ENCODE measurements around the gene CEP290.
"Not testable (repeated sequence)": the region's sequence is repeated elsewhere in the genome, so short reads cannot be mapped to it uniquely, and the experiment has no call there.

Gene CEP290

DNA sequence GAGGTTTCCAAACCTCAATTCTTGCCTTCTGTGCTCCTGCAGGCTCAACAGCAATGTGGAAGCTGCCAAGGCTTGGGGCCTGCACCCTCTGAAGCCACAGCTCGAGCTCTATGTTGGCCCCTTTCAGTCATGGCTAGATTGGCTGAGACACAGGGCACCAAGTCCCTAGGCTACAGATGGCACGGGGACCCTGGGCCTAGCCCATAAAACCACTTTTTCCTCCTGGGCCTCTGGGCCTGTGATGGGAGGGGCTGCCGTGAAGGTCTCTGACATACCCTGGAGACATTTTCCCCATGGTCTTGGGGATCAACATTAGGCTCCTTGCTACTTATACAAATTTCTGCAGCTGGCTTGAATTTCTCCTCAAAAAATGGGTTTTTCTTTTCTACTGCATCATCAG is 110.7 kb downstream of the CEP290 start:
- H3K36me3 ChIP-seq (ENCODE audit: control insufficient read depth, insufficient read depth, low read length); H3K27me3 ChIP-seq (replicated peaks; ENCODE audit: control insufficient read depth, insufficient read depth, low read length, poor library complexity, severe bottlenecking); H3K4me1 ChIP-seq (ENCODE audit: control insufficient read depth, insufficient read depth, low read length, poor library complexity, severe bottlenecking); H3K4me3 ChIP-seq (ENCODE audit: insufficient read depth, low read depth, low read length, poor library complexity, severe bottlenecking); DNase-seq; H3K27ac ChIP-seq (ENCODE audit: insufficient read depth, low read length, poor library complexity, severe bottlenecking); H3K9me3 ChIP-seq (ENCODE audit: control insufficient read depth, low read length): not testable (repeated sequence)

DNA sequence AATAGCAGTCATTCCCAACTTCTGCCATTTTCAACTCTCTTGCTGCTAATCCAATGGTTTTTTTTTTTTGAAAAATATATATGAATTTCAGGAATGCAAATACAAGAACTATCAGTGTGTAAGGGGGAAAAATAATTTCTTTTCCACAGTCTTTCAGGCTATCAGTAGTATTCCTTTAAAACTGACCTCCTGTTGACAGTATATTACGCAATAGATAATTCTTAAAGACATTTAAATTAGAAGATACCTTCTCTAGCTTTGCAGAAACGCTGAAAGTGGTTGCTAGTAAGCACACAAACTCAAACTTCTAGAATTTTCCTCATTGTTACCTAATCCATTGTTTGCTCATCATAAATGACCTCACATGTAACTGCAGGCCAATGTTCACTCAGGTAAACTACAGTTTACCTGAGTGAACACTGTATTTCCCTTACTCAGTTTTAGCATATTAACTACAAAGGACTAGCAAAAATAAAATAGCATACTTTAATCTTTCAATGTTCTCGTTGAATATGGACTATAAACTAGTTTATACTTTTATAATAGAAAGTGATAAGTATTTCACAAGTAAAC is 112.7 kb downstream of the CEP290 start, which contains the start of gene C12orf50:
TSS of gene C12orf50 (minus strand) at position 309 of the 573 bp plus-strand sequence. CDS start 2,439 bp downstream, outside the sequence.
- H3K4me1 ChIP-seq (ENCODE audit: control insufficient read depth, insufficient read depth, low read length, poor library complexity, severe bottlenecking): no peaks in the 10 kb centered on the region
- no peak within 1 kb of the TSS for H3K27ac ChIP-seq (ENCODE audit: insufficient read depth, low read length, poor library complexity, severe bottlenecking)
- no peaks in the 10 kb centered on the region for H3K9me3 ChIP-seq (ENCODE audit: control insufficient read depth, low read length)
- H3K4me3 ChIP-seq (ENCODE audit: insufficient read depth, low read depth, low read length, poor library complexity, severe bottlenecking): no peak within 1 kb of the TSS
- H3K27me3 ChIP-seq (replicated peaks; ENCODE audit: control insufficient read depth, insufficient read depth, low read length, poor library complexity, severe bottlenecking): no peaks in the 10 kb centered on the region
- no peak for DNase-seq
- H3K36me3 ChIP-seq (ENCODE audit: control insufficient read depth, insufficient read depth, low read length): no peaks in the 10 kb centered on the region

- Histone ChIP-seq H3K4me3 (ENCODE audit: insufficient read depth, low read depth, low read length, poor library complexity, severe bottlenecking) (no peak overlapping the region), H3K27ac (ENCODE audit: insufficient read depth, low read length, poor library complexity, severe bottlenecking) (no peak overlapping the region), H3K9me3 (ENCODE audit: control insufficient read depth, low read length) (no peaks in the 10 kb centered on the region), H3K36me3 (ENCODE audit: control insufficient read depth, insufficient read depth, low read length) (no peaks in the 10 kb centered on the region), H3K4me1 (ENCODE audit: control insufficient read depth, insufficient read depth, low read length, poor library complexity, severe bottlenecking) (no peaks in the 10 kb centered on the region), H3K27me3 (replicated peaks; ENCODE audit: control insufficient read depth, insufficient read depth, low read length, poor library complexity, severe bottlenecking) (no peaks in the 10 kb centered on the region)
- DNase-seq: no peak
Observed at GRCh38 chr12:88026196-88026595, 115.7 kb downstream of the CEP290 start.

DNA sequence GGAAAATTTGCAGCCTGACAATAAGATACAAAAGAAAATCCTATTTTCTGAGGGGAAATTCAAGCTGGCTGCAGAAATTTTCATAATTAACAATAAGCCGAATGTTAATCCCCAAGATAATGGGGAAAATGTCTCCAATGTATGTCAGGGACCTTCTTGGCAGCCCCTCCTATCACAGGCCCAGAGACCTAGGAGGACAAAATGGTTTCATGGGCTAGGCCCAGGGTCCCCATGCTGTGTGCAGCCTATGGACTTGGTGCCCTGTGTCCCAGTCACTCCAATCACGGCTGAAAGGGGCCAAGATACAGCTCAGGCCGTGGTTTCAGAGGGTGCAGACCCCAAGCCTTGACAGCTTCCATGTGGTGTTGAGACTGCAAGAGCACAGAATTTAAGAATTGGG is 123.9 kb downstream of the CEP290 start:
- H3K27me3 ChIP-seq (replicated peaks; ENCODE audit: control insufficient read depth, insufficient read depth, low read length, poor library complexity, severe bottlenecking): no peaks in the 10 kb centered on the region
- no peaks in the 10 kb centered on the region for H3K4me1 ChIP-seq (ENCODE audit: control insufficient read depth, insufficient read depth, low read length, poor library complexity, severe bottlenecking)

DNA sequence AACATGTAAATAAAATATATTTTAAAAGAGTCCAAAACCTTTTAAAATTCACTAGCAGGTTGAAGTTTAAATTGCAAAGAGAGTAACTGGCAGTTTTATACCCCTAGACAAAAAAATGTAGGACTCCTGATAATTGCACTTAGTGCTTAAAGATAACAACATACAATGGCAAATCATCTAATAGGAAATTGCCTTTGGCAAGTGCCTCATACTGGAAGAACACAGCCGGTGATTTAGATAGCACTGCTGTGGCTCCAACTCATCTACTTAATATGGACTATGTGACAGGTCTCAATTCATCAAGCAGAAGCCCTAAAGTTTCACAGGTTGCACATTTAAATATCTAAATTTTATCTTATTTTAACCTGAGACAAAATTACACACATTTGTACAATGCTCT is 126.1 kb downstream of the CEP290 start:
- Histone ChIP-seq H3K9me3 (ENCODE audit: control insufficient read depth, low read length) (no peaks in the 10 kb centered on the region), H3K27ac (ENCODE audit: insufficient read depth, low read length, poor library complexity, severe bottlenecking) (no peak overlapping the region), H3K27me3 (replicated peaks; ENCODE audit: control insufficient read depth, insufficient read depth, low read length, poor library complexity, severe bottlenecking) (no peaks in the 10 kb centered on the region), H3K4me3 (ENCODE audit: insufficient read depth, low read depth, low read length, poor library complexity, severe bottlenecking) (no peak overlapping the region), H3K36me3 (ENCODE audit: control insufficient read depth, insufficient read depth, low read length) (no peaks in the 10 kb centered on the region), H3K4me1 (ENCODE audit: control insufficient read depth, insufficient read depth, low read length, poor library complexity, severe bottlenecking) (no peaks in the 10 kb centered on the region)
- no peak for DNase-seq

More for the DNA sequence above, 123.9 kb downstream of the CEP290 start:
- no peaks in the 10 kb centered on the region for H3K36me3 ChIP-seq (ENCODE audit: control insufficient read depth, insufficient read depth, low read length)
- H3K4me3 ChIP-seq (ENCODE audit: insufficient read depth, low read depth, low read length, poor library complexity, severe bottlenecking): no peak overlapping the region
- H3K9me3 ChIP-seq (ENCODE audit: control insufficient read depth, low read length): no peaks in the 10 kb centered on the region
- no peak overlapping the region for H3K27ac ChIP-seq (ENCODE audit: insufficient read depth, low read length, poor library complexity, severe bottlenecking)
- DNase-seq: no peak

- H3K27me3 ChIP-seq (replicated peaks; ENCODE audit: control insufficient read depth, insufficient read depth, low read length, poor library complexity, severe bottlenecking): no peaks in the 10 kb centered on the region
- H3K9me3 ChIP-seq (ENCODE audit: control insufficient read depth, low read length): no peaks in the 10 kb centered on the region
- H3K27ac ChIP-seq (ENCODE audit: insufficient read depth, low read length, poor library complexity, severe bottlenecking): no peak overlapping the region
- DNase-seq: no peak
- H3K4me3 ChIP-seq (ENCODE audit: insufficient read depth, low read depth, low read length, poor library complexity, severe bottlenecking): no peak overlapping the region
- H3K4me1 ChIP-seq (ENCODE audit: control insufficient read depth, insufficient read depth, low read length, poor library complexity, severe bottlenecking): no peaks in the 10 kb centered on the region
- no peaks in the 10 kb centered on the region for H3K36me3 ChIP-seq (ENCODE audit: control insufficient read depth, insufficient read depth, low read length)
Observed at GRCh38 chr12:88011755-88012154, 130.1 kb downstream of the CEP290 start.

GRCh38 chr12:88006351-88006750 is 135.5 kb downstream of the CEP290 start:
- Histone ChIP-seq H3K27me3 (replicated peaks; ENCODE audit: control insufficient read depth, insufficient read depth, low read length, poor library complexity, severe bottlenecking) (no peaks in the 10 kb centered on the region), H3K4me3 (ENCODE audit: insufficient read depth, low read depth, low read length, poor library complexity, severe bottlenecking) (no peak overlapping the region), H3K27ac (ENCODE audit: insufficient read depth, low read length, poor library complexity, severe bottlenecking) (no peak overlapping the region), H3K9me3 (ENCODE audit: control insufficient read depth, low read length) (no peaks in the 10 kb centered on the region), H3K4me1 (ENCODE audit: control insufficient read depth, insufficient read depth, low read length, poor library complexity, severe bottlenecking) (no peaks in the 10 kb centered on the region), H3K36me3 (ENCODE audit: control insufficient read depth, insufficient read depth, low read length) (no peaks in the 10 kb centered on the region)
- DNase-seq: no peak

DNA sequence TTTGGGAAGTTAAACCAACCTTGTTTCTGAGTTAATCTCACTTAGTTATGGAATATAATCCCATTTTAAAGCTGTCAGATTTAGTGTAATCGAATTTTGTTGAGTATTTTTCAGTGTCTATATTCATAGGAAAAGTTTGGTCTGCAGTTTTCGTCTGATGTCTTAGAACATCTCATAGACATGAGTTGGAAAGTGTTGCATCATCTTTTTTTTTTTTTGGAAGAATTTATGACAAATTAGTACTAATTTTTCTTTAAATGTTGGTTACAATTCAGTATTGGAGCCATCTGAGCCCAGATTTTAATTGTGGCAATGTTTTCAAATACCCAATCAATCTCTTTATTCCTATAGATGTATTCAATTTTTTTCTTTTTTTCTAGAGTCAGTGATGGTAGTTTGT is 140.6 kb downstream of the CEP290 start:
- Histone ChIP-seq H3K27ac (ENCODE audit: insufficient read depth, low read length, poor library complexity, severe bottlenecking) (no peak overlapping the region), H3K4me1 (ENCODE audit: control insufficient read depth, insufficient read depth, low read length, poor library complexity, severe bottlenecking) (no peaks in the 10 kb centered on the region), H3K36me3 (ENCODE audit: control insufficient read depth, insufficient read depth, low read length) (no peaks in the 10 kb centered on the region), H3K9me3 (ENCODE audit: control insufficient read depth, low read length) (no peaks in the 10 kb centered on the region), H3K27me3 (replicated peaks; ENCODE audit: control insufficient read depth, insufficient read depth, low read length, poor library complexity, severe bottlenecking) (no peaks in the 10 kb centered on the region), H3K4me3 (ENCODE audit: insufficient read depth, low read depth, low read length, poor library complexity, severe bottlenecking) (no peak overlapping the region)
- DNase-seq: no peak
